HEK293T (cell line): ENCODE data around the gene TMEM179.

Source experiments
- CTCF ChIA-PET: fragments of 350-600 bp; formaldehyde crosslinking; extraction: SDS; loops from one replicate; lab custom pipeline; 2021; ENCODE audit warnings: antibody characterized with exemption, inconsistent platforms; lab: Yijun Ruan, JAX
- POLR2A ChIA-PET: fragments of 350-600 bp; formaldehyde crosslinking; extraction: SDS; loops from one replicate; lab custom pipeline; 2020; ENCODE audit warnings: antibody characterized with exemption, inconsistent platforms; lab: Yijun Ruan, JAX
- DNase-seq: peaks from one replicate; pipeline ENCODE4 v3.0.0; 2012; ENCODE audit warnings: mixed read lengths; ENCODE audit errors: extremely low spot score
- ARNT ChIP-seq: fragments of 450-650 bp; IDR thresholded peaks from 2 replicates; pipeline ENCODE4 v1.6.1; 2017; ENCODE audit warnings: mild to moderate bottlenecking
- BHLHE40 ChIP-seq: fragments of 450-650 bp; IDR thresholded peaks from 2 replicates; pipeline ENCODE4 v1.6.1; 2016; ENCODE audit warnings: mild to moderate bottlenecking, moderate library complexity, borderline replicate concordance
- CTBP1 ChIP-seq: fragments of 450-650 bp; IDR thresholded peaks from 2 replicates; pipeline ENCODE4 v1.6.1; 2016; ENCODE audit warnings: borderline replicate concordance
- ELF4 ChIP-seq: fragments of 450-650 bp; IDR thresholded peaks from 2 replicates; pipeline ENCODE4 v1.6.1; 2017; ENCODE audit warnings: antibody characterized with exemption
- FOXA1 ChIP-seq: fragments of 450-650 bp; IDR thresholded peaks from 2 replicates; pipeline ENCODE4 v1.6.1; 2016; ENCODE audit warnings: mild to moderate bottlenecking
- FOXK2 ChIP-seq: fragments of 450-650 bp; IDR thresholded peaks from 2 replicates; pipeline ENCODE4 v1.6.1; 2016; ENCODE audit warnings: mild to moderate bottlenecking
- FOXM1 ChIP-seq: fragments of 450-650 bp; IDR thresholded peaks from 2 replicates; pipeline ENCODE4 v1.6.1; 2017; ENCODE audit warnings: mild to moderate bottlenecking, borderline replicate concordance
- HDGF ChIP-seq: fragments of 450-650 bp; IDR thresholded peaks from 2 replicates; pipeline ENCODE4 v1.6.1; 2017; ENCODE audit warnings: antibody characterized with exemption, borderline replicate concordance
- L3MBTL2 ChIP-seq: fragments of 450-650 bp; conservative IDR thresholded peaks from 2 replicates; pipeline ENCODE4 v1.6.1; 2016; ENCODE audit warnings: mild to moderate bottlenecking
- LEF1 ChIP-seq: fragments of 450-650 bp; IDR thresholded peaks from 2 replicates; pipeline ENCODE4 v1.6.1; 2017; ENCODE audit warnings: mild to moderate bottlenecking, borderline replicate concordance
- NFRKB ChIP-seq: fragments of 450-650 bp; IDR thresholded peaks from 2 replicates; pipeline ENCODE4 v1.6.1; 2016; ENCODE audit warnings: mild to moderate bottlenecking, moderate library complexity
- PKNOX1 ChIP-seq: fragments of 450-650 bp; IDR thresholded peaks from 2 replicates; pipeline ENCODE4 v1.6.1; 2016
- SP1 ChIP-seq: fragments of 450-650 bp; IDR thresholded peaks from 2 replicates; pipeline ENCODE4 v1.6.1; 2017
- SUZ12 ChIP-seq: fragments of 450-650 bp; IDR thresholded peaks from 2 replicates; pipeline ENCODE4 v1.6.1; 2016; ENCODE audit warnings: mild to moderate bottlenecking
- TARDBP ChIP-seq: fragments of 450-650 bp; IDR thresholded peaks from 2 replicates; pipeline ENCODE4 v1.6.1; 2016
- ZNF384 ChIP-seq: fragments of 450-650 bp; IDR thresholded peaks from 2 replicates; pipeline ENCODE4 v1.6.1; 2016

TMEM179 gene

GRCh38 chr14:104572024-104572626 lies 32.4 kb downstream of the TMEM179 start:
- no peak for DNase-seq
- TF ChIP-seq BHLHE40 = no peak
- no peak for TF ChIP-seq ELF4
- TF ChIP-seq SUZ12 = no peak
- TF ChIP-seq ZNF384 = no peak
- TF ChIP-seq FOXA1 = no peak
- no peak for TF ChIP-seq SP1
- no peak for TF ChIP-seq PKNOX1
- no peak for TF ChIP-seq NFRKB
- TF ChIP-seq CTBP1 = no peak
- TF ChIP-seq HDGF = no peak
- no peak for TF ChIP-seq LEF1
- ChIA-PET CTCF (no interaction called here), POLR2A (no interaction called here)

GRCh38 chr14:104571246-104571645 lies 33.3 kb downstream of the TMEM179 start:
- DNase-seq = no peak
- ChIA-PET CTCF (no interaction called here), POLR2A (no interaction called here)
- no peak for TF ChIP-seq BHLHE40
- no peak for TF ChIP-seq ZNF384

GRCh38 chr14:104569435-104569834 lies 35.1 kb downstream of the TMEM179 start:
- CTCF ChIA-PET = no interaction called here
- DNase-seq = no peak
- TF ChIP-seq BHLHE40 (no peak), FOXM1 (no peak), LEF1 (no peak), PKNOX1 (no peak), TARDBP (no peak), CTBP1 (no peak), SUZ12 (no peak), L3MBTL2 (no peak), FOXA1 (no peak), HDGF (no peak), FOXK2 (no peak)
- POLR2A ChIA-PET = no interaction called here

- POLR2A ChIA-PET = no interaction called here
- CTCF ChIA-PET = no interaction called here
- DNase-seq = no peak
- TF ChIP-seq BHLHE40 (no peak), NFRKB (no peak), CTBP1 (no peak), TARDBP (no peak), FOXA1 (no peak), ARNT (no peak), L3MBTL2 (no peak), LEF1 (no peak), ELF4 (no peak), ZNF384 (no peak), PKNOX1 (no peak), SP1 (no peak), FOXK2 (no peak), FOXM1 (no peak), HDGF (no peak), SUZ12 (no peak)
Observed at GRCh38 chr14:104568620-104569019, 36.0 kb downstream of the TMEM179 start.

DNA sequence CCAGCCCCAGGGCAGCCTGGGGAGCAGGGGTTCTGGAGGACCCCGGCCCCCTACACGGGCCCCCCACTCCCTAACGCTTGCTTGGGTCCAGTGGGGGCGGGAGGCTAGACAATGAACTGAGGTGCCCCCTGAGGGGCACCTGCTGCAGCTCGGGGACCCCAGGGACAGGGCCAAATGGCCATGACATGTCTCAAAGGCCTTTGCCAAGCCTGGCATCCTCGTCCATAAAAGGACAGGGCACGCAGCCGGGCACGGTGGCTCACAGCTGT lies 36.7 kb downstream of the TMEM179 start:
- TF ChIP-seq L3MBTL2 = no peak
- TF ChIP-seq HDGF = no peak
- no peak for TF ChIP-seq TARDBP
- TF ChIP-seq SUZ12 = no peak
- TF ChIP-seq LEF1 = no peak
- TF ChIP-seq SP1 = no peak
- POLR2A ChIA-PET = no interaction called here
- CTCF ChIA-PET = no interaction called here
- no peak for DNase-seq

DNA sequence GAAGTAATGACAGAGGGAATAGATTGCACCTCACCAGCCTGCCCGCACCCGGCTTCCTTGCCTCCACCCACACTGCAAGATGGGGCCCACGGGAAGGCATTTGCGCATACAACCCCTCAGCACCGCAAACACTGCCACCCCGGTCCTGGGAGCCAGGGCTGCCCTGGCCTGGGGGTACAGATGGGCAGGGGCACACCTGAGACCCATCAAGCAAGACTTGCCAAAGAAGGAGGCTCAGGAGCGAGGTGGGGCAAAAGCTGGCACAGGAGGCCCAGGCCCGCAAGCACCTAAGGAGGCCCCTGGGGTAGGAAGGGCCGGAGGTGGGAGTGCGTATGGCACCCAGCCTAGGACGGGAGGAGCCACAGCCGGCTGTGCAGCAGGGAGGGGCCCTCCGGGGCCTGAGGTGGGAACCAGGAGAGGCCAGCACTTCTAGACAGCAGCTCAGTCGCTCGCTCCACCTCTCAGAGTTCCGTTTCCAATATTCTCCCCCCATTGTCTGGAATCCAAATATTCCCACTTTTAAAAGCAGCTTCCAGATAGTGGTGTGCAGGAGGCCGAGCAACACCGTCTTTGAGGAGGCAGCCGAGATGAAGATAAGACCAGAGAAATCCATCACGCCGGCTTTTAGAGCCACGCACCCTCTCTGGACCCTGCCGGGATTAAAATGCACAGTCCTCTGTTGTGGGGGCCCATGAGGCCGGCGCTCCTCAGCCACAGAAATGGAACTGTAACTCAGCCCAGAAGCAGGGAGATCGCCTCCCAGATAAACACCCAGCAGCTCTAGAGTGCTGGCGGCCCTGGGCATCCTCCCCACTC lies 37.2 kb downstream of the TMEM179 start:
- CTCF ChIA-PET = no interaction called here

More for the DNA sequence above, 37.2 kb downstream of the TMEM179 start:
- no peak for TF ChIP-seq ZNF384
- no peak for TF ChIP-seq LEF1
- no peak for TF ChIP-seq CTBP1
- no peak for TF ChIP-seq L3MBTL2
- no peak for TF ChIP-seq ARNT
- TF ChIP-seq FOXK2 = no peak
- no peak for TF ChIP-seq FOXM1
- POLR2A ChIA-PET = no interaction called here
- no peak for DNase-seq
